ENCODE measurements around the gene FAM124A.

The FAM124A gene

DNA sequence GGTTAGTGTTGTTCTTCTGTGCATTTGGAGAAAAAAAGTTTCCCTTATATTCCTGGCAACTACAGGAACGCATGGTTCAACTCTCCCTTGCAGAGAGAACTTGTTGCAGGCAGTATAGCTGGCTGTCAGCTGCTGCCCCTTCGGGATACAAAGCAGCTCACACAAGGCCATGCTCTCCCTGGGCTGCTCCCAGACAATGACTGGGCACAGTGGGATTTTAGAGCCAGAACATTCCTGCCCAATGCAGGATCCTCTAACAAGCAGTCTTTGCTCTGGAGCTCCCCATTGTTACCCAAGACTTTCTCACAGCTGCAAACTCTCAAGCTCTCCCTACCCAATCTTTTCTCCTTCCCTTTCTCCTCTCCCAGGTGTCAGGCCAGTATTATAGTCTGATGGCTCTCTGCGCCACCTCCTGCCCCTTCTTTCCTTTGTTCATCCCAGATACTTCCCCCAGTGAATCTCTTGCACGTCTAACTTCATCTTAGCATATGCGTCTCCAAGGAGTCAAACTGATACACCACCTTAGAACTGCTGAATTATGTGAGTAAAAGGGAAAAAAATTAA lies 89.8 kb downstream of the FAM124A start:
- no peak for DNase-seq

DNA sequence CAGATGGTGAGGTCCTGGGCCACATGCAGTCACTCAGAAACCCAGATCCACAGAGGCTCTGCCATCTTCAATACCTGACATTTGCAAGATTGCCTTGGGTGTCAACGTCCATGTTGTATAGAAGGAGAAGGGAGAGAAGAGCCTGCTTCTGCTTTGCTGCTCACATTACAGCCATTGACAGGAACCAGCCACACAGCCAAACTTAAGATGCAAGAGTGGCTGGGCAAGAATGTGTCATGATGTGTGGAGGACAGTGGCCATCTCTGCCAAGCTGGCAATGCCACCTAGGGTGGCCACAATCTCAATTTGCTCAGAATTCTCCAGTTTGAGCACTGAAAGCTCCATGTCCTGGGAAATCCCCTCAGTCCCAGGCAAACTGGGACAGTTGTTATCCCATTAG lies 91.4 kb downstream of the FAM124A start:
- no peak for DNase-seq

DNA sequence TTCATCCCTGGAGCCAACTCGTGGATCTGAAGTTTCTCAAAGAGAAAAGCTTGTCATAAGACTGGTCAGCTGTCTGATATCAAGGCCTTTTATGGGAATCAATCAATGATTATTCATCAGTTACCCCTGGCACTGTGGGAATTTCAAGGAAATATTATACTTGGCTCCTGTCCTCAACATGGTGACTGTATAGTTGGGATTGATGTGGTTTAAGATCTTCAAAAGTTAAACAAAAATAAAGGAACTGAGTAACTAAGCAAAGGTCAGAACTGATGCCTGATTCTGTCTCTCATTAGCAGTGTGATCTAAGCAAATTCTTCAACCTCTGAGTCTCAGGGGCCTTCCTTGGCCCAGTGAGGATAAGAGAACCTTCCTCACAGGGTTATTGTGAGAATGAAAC lies 95.1 kb downstream of the FAM124A start:
- DNase-seq, result no peak

DNA sequence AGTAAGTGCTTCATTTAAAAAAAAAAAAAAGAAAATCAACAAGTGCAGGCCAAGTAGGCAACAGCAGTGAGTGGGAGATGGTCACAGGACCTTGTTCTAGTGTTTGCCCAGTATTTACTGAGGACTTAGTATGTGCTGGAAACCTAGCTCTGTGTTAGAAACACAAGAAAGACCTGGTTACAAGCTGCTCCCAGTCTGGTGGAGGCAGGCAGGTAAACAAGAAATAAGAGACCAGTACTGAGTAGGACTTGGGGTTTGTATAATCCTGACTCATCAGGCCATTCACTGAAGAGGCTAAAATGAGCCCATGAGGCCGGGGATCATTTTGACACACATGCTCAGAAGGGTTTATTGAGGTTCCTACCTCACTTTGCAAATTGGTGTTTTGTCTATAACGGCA lies 95.8 kb downstream of the FAM124A start:
- no peak for DNase-seq

- no peak for DNase-seq
Measured at GRCh38 chr13:51318876-51319275, 96.7 kb downstream of the FAM124A start.

GRCh38 chr13:51321836-51322235 lies 99.6 kb downstream of the FAM124A start:
- no peak for DNase-seq

DNA sequence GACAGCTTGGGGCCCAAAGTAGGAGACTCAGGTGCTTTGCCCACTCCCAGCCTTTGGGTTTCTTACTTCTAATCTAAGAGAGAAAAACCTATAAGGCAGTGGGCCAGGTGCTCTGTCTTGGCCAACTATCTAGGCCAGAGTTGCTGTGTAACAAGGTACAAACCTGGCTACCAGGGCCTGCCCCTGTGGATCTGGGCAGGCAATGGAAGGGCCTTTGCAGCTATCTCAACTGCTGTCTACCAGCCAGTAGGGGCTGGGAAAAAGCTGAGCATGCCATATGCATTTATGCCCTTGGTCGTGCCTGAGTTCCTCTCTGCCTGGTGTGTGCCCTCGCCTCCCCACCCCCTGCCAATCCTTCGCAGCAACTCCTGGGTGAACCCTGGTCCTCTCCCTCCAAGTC lies 100.6 kb downstream of the FAM124A start:
- peak; percentile 16 to 46 for DNase-seq

GRCh38 chr13:51323824-51324511 lies 101.8 kb downstream of the FAM124A start:
- DNase-seq, result peak; percentile 74 to 77

- peak; percentile 99 for DNase-seq
Measured at GRCh38 chr13:51324714-51325420, 102.7 kb downstream of the FAM124A start.

- no peak for DNase-seq
Measured at GRCh38 chr13:51325837-51326236, 103.6 kb downstream of the FAM124A start.

DNA sequence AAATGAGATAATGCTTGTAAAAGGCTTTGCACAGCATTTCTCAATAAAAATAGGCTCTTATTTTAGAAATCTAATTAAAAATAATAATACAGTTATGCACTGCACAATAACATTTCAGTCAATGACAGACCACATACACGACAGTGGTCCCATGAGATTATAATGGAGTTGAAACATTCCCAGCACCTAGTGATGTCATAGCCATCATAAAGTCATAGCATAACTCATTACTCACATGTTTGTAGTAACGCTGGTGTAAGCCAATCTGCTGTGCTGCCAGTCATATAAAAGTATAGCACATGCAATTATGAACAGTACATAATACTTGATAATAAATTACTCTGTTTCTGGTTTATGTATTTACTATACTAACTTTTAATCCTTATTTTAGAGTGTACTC lies 104.6 kb downstream of the FAM124A start:
- no peak for DNase-seq

- DNase-seq, result no peak
Measured at GRCh38 chr13:51327961-51328360, 105.8 kb downstream of the FAM124A start.

DNA sequence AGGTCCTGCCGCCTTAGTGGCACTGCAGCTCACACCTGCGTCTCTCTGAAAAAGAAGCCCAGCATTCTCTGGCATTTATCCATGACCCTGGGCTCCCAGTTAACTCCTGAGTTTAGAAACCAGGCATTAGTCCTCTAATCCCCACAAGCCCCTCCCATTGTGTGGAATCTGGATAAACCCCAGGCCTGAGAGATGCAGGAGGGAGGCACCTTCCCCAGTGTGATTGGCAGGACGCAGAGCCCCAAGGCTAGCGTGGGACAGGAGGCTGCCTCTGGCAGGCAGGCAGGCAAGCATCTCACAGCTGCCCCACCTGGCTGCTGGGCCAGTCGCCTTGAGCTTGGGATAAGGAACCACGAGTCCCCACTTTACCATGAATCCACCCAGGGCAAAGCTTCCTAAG lies 106.3 kb downstream of the FAM124A start:
- no peak for DNase-seq

DNA sequence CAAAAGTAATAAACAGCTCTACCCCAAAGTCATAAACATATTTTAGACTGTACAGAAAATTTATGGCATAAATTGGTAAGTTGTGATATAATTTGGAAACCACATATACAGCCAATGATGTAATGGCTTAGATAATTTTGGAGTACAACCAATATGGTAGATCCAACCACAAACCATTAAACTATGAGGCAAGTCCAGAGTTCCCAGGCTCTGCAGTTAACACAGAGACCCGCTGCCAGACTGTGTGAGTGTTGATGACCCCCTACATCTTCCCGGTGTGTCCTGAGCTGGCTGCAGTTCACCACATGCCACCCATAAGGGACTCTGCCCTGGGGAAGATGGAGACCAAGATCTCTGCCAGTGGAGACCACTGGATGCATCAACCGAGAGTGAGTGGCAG lies 107.4 kb downstream of the FAM124A start:
- no peak for DNase-seq

GRCh38 chr13:51330791-51331190 lies 108.6 kb downstream of the FAM124A start:
- no peak for DNase-seq

GRCh38 chr13:51331354-51331861 lies 109.2 kb downstream of the FAM124A start:
- DNase-seq, result no peak

DNA sequence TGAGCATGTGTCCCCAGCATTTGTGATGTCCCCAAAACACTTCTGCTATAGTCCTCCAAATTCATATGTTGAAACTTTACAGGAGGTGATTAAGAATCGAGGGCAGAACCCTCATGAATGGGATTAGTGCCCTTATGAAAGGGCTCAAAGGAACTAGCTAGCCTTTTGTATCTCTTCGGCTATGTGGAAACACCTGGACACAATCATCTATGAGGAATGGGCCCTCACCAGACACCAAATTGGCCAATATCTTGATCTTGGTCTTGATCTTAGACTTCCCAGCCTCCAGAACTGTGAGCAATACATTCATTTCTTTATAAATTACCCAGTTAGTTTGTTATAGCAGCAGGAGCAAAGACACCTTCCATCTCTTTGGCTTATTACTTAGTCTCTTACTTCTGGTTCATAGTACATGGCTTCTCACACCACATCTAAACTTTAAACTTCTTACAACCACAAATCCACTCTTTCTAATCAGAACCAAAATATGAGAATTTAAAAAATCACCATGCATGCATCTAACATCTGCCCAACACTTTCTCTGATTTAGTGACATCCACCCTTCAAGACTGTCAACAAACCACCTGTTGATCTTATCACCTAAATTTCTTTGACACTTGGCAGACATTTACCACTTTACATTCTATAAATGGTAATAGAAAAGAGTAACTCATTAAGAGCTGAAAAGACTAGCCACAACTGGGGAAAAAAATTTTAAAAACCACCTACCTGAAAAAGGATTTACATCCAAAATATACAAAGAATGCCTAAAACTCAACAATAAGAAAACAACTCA lies 110.6 kb downstream of the FAM124A start:
- DNase-seq, result no peak

- no peak for DNase-seq
Measured at GRCh38 chr13:51333421-51333820, 111.2 kb downstream of the FAM124A start.

GRCh38 chr13:51333826-51334225 lies 111.6 kb downstream of the FAM124A start:
- DNase-seq, result no peak
